CD14-positive monocyte (primary cell): ENCODE results near the gene TRMT5. TPM values are rescaled to one million over a fixed set of nuclear protein-coding genes. Genes with fewer than 3 reads are reported as not detected.
A peak's percentile ranks its signal among the peaks of the same experiment; 100 is the strongest.

Source experiments
- DNase-seq, 3 donors: peaks; one replicate each; pipeline ENCODE4 v3.0.0-alpha.2; 2011 to 2022
- H2AFZ ChIP-seq: 2 replicates; pipeline ENCODE4 v1.6.0; 2012; ENCODE audit warnings: mild to moderate bottlenecking, low read depth, low read length, inconsistent platforms; ENCODE audit not compliant: insufficient read depth, poor library complexity, severe bottlenecking
- H3K27ac ChIP-seq, 2 donors: 1 replicate in 1 of 2; 2 replicates in 1 of 2; pipeline ENCODE4 v1.5.1; 2012 to 2013; ENCODE audit warnings: low read length in 2 of 2, control low read depth in 1 of 2, inconsistent platforms in 1 of 2, low read depth in 1 of 2, mild to moderate bottlenecking in 1 of 2
- H3K27me3 ChIP-seq, 2 donors: one replicate each; pipeline versions ENCODE4 v1.6.0 to v1.6.1; 2011 to 2013; ENCODE audit warnings: low read length in 2 of 2; ENCODE audit not compliant: control insufficient read depth in 2 of 2, insufficient read depth in 2 of 2
- H3K36me3 ChIP-seq, 2 donors: replicated peaks in 1 of 2; 1 replicate in 1 of 2; 2 replicates in 1 of 2; pipeline versions ENCODE4 v1.5.1 to v1.6.1; 2012 to 2013; ENCODE audit warnings: low read length in 2 of 2, control low read depth in 1 of 2, inconsistent platforms in 1 of 2, mild to moderate bottlenecking in 1 of 2; ENCODE audit not compliant: insufficient read depth in 2 of 2, control insufficient read depth in 1 of 2
- H3K4me1 ChIP-seq, 2 donors: 1 replicate in 1 of 2; 2 replicates in 1 of 2; pipeline versions ENCODE4 v1.5.1 to v1.6.1; 2012 to 2013; ENCODE audit warnings: low read length in 2 of 2, control low read depth in 1 of 2, inconsistent platforms in 1 of 2, mild to moderate bottlenecking in 1 of 2, moderate library complexity in 1 of 2; ENCODE audit not compliant: insufficient read depth in 2 of 2, control insufficient read depth in 1 of 2
- H3K4me2 ChIP-seq: replicated peaks from 2 replicates; pipeline ENCODE3; 2012; ENCODE audit warnings: low read length, moderate library complexity, mild to moderate bottlenecking; ENCODE audit not compliant: poor library complexity, severe bottlenecking; ENCODE audit errors: extremely low read depth
- H3K4me3 ChIP-seq, 3 experiments: fragments of 200-600 bp in 1 of 3; sonication (generic) in 1 of 3; replicated peaks in 1 of 3; 1 replicate in 2 of 3; 2 replicates in 1 of 3; pipeline ENCODE4 v1.5.1; 2011 to 2013; ENCODE audit warnings: low read length in 3 of 3, mild to moderate bottlenecking in 3 of 3, control low read depth in 2 of 3, low read depth in 2 of 3, inconsistent platforms in 1 of 3, moderate library complexity in 1 of 3
- H3K79me2 ChIP-seq: 2 replicates; pipeline ENCODE4 v1.6.0; 2012; ENCODE audit warnings: mild to moderate bottlenecking, control low read depth, inconsistent platforms, low read length, moderate library complexity; ENCODE audit not compliant: insufficient read depth
- H3K9ac ChIP-seq: 2 replicates; pipeline ENCODE4 v1.6.0; 2017; ENCODE audit warnings: low read length, mild to moderate bottlenecking; ENCODE audit not compliant: insufficient read depth, poor library complexity, severe bottlenecking
- H3K9me3 ChIP-seq, 2 donors: replicated peaks in 1 of 2; 1 replicate in 1 of 2; 2 replicates in 1 of 2; pipeline versions ENCODE4 v1.5.1 to v1.6.1; 2012 to 2013; ENCODE audit warnings: low read length in 2 of 2, control low read depth in 1 of 2; ENCODE audit not compliant: control insufficient read depth in 1 of 2, insufficient read depth in 1 of 2
- H4K20me1 ChIP-seq: 2 replicates; pipeline ENCODE4 v1.6.0; 2012; ENCODE audit warnings: mild to moderate bottlenecking, low read length, control low read depth, moderate library complexity; ENCODE audit not compliant: insufficient read depth
- H3K27ac Mint-ChIP-seq, 7 donors: one replicate each; pipeline ENCODE4 v1.8.0; 2020; ENCODE audit warnings: mild to moderate bottlenecking in 7 of 7, mixed read lengths in 7 of 7, moderate library complexity in 6 of 7, inconsistent platforms in 2 of 7
- H3K27me3 Mint-ChIP-seq, 3 donors: one replicate each; pipeline ENCODE4 v1.8.0; 2021 to 2022; ENCODE audit warnings: low read depth in 3 of 3, mild to moderate bottlenecking in 3 of 3, mixed read lengths in 3 of 3, moderate library complexity in 3 of 3, inconsistent platforms in 1 of 3
- H3K36me3 Mint-ChIP-seq, 2 donors: one replicate each; pipeline ENCODE4 v1.8.0; 2020; ENCODE audit warnings: mixed read lengths in 2 of 2, inconsistent platforms in 1 of 2, mild to moderate bottlenecking in 1 of 2
- H3K4me1 Mint-ChIP-seq: one replicate; pipeline ENCODE4 v1.8.0; 2020; ENCODE audit warnings: mild to moderate bottlenecking, mixed read lengths
- H3K4me3 Mint-ChIP-seq, 2 donors: one replicate each; pipeline ENCODE4 v1.8.0; 2020; ENCODE audit warnings: mild to moderate bottlenecking in 2 of 2, mixed read lengths in 2 of 2, moderate library complexity in 1 of 2
- H3K9me3 Mint-ChIP-seq, 7 donors: one replicate each; pipeline ENCODE4 v1.8.0; 2020 to 2022; ENCODE audit warnings: mixed read lengths in 7 of 7, mild to moderate bottlenecking in 6 of 7, moderate library complexity in 6 of 7, inconsistent platforms in 2 of 7
- CTCF ChIP-seq: fragments of 200-600 bp; IDR thresholded peaks from one replicate; pipeline ENCODE4 v1.8.0; 2022; ENCODE audit warnings: antibody characterized with exemption, mild to moderate bottlenecking
- WGBS: methylation state at CpG from one replicate; pipeline ENCODE4 v1.1.5; 2013; ENCODE audit warnings: missing lambda C conversion rate; ENCODE audit not compliant: insufficient coverage; 5-methylcytosine and 5-hydroxymethylcytosine counted together
- intact Hi-C, 2 donors: fragments of 100-400 bp; cut with micrococcal nuclease; formaldehyde crosslinking; loops; one replicate each; pipeline versions ENCODE4 v1.15.0 to v1.15.1; 2023
- polyA plus RNA-seq, 3 donors: library from polyadenylated mRNA; depleted of rRNA in 1 of 3; unstranded in 2 of 3; stranded (reverse) in 1 of 3; fragments of 300-500 nt in 2 of 3; fragments of >200 nt in 1 of 3; fragmentation: Illumina TruSeq in 2 of 3; gene quantifications; 1 replicate in 2 of 3; 2 replicates in 1 of 3; pipeline ENCODE4 v1.2.3, GENCODE V29; 2012 to 2021

Gene TRMT5
- polyA plus RNA-seq, 3 donors, result 0.89 to 2.8 (median 1.9) TPM

GRCh38 chr14:60971271-60971670 lies 9.6 kb downstream of the TRMT5 start:
- Histone ChIP-seq H3K4me1 (peaks cover 0 to 13% of the 10 kb centered on the region in 2 donors), H3K36me3 (peaks cover 0 to 29% of the 10 kb centered on the region in 2 donors), H3K9me3 (no peaks in the 10 kb centered on the region), H3K79me2 (no peaks in the 10 kb centered on the region), H3K27me3 (no peaks in the 10 kb centered on the region), H3K4me3 (no peak overlapping the region), H3K27ac (peak overlapping the region in 1 of 2 donors; percentile 12), H2AFZ (no peak overlapping the region), H4K20me1 (no peaks in the 10 kb centered on the region), H3K4me2 (no peak overlapping the region), H3K9ac (no peak overlapping the region)
- H3K36me3 Mint-ChIP-seq, result peaks cover 13 to 18% of the 10 kb centered on the region in 2 donors
- H3K4me1 Mint-ChIP-seq, result peaks cover 9% of the 10 kb centered on the region
- TF ChIP-seq CTCF, result no peak
- intact Hi-C loops, result no loop called here
- H3K27ac Mint-ChIP-seq, result no peak overlapping the region
- DNase-seq, result no peak
- no CpG with 5 or more reads among the region's 2 CpGs for WGBS
- H3K27me3 Mint-ChIP-seq, result no peaks in the 10 kb centered on the region
- no peaks in the 10 kb centered on the region for H3K9me3 Mint-ChIP-seq
- H3K4me3 Mint-ChIP-seq, result no peak overlapping the region

DNA sequence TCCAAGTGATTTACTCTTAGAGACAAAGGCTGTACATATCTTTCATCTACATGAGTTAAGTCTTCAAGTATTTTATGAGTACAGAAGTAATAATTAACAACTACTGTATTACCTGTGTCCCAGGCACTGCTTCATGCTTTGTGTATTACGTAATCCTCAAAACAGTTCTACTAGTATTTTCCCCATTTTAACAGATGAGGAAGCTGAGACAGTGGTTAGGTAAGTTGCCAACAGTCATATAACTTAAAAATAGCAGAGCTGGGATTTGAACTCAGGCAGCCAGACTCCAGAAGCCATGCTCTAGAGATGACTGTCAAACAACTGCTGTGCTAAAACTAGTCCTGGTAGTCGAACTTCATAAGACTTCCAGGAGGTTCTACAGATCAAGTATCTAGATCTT lies 10.7 kb downstream of the TRMT5 start:
- Histone ChIP-seq H2AFZ (no peak overlapping the region), H3K27me3 (no peaks in the 10 kb centered on the region), H3K36me3 (peaks cover 0 to 19% of the 10 kb centered on the region in 2 donors), H3K79me2 (no peaks in the 10 kb centered on the region), H3K4me1 (peaks cover 0 to 13% of the 10 kb centered on the region in 2 donors), H3K9ac (no peak overlapping the region), H3K4me2 (no peak overlapping the region), H4K20me1 (no peaks in the 10 kb centered on the region), H3K27ac (peak overlapping the region in 1 of 2 donors; percentile 12), H3K9me3 (no peaks in the 10 kb centered on the region), H3K4me3 (no peak overlapping the region)
- Mint-ChIP-seq H3K27me3 (no peaks in the 10 kb centered on the region), H3K9me3 (no peaks in the 10 kb centered on the region), H3K4me3 (no peak overlapping the region), H3K4me1 (peaks cover 9% of the 10 kb centered on the region), H3K36me3 (peaks cover 12 to 14% of the 10 kb centered on the region in 2 donors), H3K27ac (no peak overlapping the region)
- intact Hi-C loops, result no loop called here
- WGBS, result no CpG with 5 or more reads among the region's 2 CpGs
- DNase-seq, result peak; percentile 8 to 34 (median 20)
- no peak for TF ChIP-seq CTCF
